B cell (primary cell): ENCODE results near the gene MPHOSPH8. TPM values are rescaled to one million over a fixed set of nuclear protein-coding genes. Genes with fewer than 3 reads are reported as not detected.
A peak's percentile ranks its signal among the peaks of the same experiment; 100 is the strongest.

Experiments
- ATAC-seq: fragments of 200-7000 bp; cut with Tn5 transposase; one replicate; pipeline ENCODE4 v1.10.0; 2021; ENCODE audit warnings: low read depth, mild to moderate bottlenecking, moderate number of reproducible peaks, moderate library complexity
- CTCF ChIA-PET: fragments of 350-600 bp; sonication (Branson Sonifier 250); formaldehyde crosslinking; loops from one replicate; lab custom pipeline; 2021; ENCODE audit warnings: antibody characterized with exemption, inconsistent platforms; lab: Charles Lee
- POLR2A ChIA-PET: fragments of 350-600 bp; sonication (Branson Sonifier 250); formaldehyde crosslinking; loops from one replicate; lab custom pipeline; 2021; ENCODE audit warnings: antibody characterized with exemption; lab: Charles Lee
- DNase-seq: peaks from one replicate; pipeline ENCODE4 v3.0.0; 2013
- H2AFZ ChIP-seq: 2 replicates; pipeline ENCODE4 v1.6.1; 2012; ENCODE audit warnings: mild to moderate bottlenecking, low read depth, low read length; ENCODE audit not compliant: insufficient read depth, poor library complexity, severe bottlenecking
- H3K27ac ChIP-seq, 2 donors: 1 replicate in 1 of 2; 2 replicates in 1 of 2; pipeline ENCODE4 v1.5.1; 2012 to 2013; ENCODE audit warnings: low read length in 2 of 2, mild to moderate bottlenecking in 2 of 2, moderate library complexity in 1 of 2
- H3K27me3 ChIP-seq, 4 experiments: fragments of 200-600 bp in 1 of 4; sonication (generic) in 1 of 4; replicated peaks in 1 of 4; 1 replicate in 2 of 4; 2 replicates in 2 of 4; pipeline versions ENCODE4 v1.6.1 to v1.7.0; 2013 to 2016; ENCODE audit warnings: low read length in 3 of 4, mild to moderate bottlenecking in 2 of 4, mixed read lengths in 1 of 4, moderate library complexity in 1 of 4; ENCODE audit not compliant: insufficient read depth in 4 of 4, control insufficient read depth in 3 of 4; ENCODE audit errors: control extremely low read depth in 1 of 4
- H3K36me3 ChIP-seq, 2 experiments: replicated peaks in 1 of 2; 1 replicate in 1 of 2; 2 replicates in 1 of 2; pipeline versions ENCODE4 v1.6.1 to v1.7.1; 2013; ENCODE audit warnings: low read length in 1 of 2; ENCODE audit not compliant: insufficient read depth in 2 of 2, control insufficient read depth in 1 of 2; ENCODE audit errors: control extremely low read depth in 1 of 2, extremely low read depth in 1 of 2
- H3K4me1 ChIP-seq, 2 donors: fragments of 200-600 bp in 1 of 2; sonication (generic) in 1 of 2; 1 replicate in 1 of 2; 2 replicates in 1 of 2; pipeline versions ENCODE4 v1.5.1 to v1.6.1; 2013 to 2017; ENCODE audit warnings: low read length in 2 of 2; ENCODE audit not compliant: control insufficient read depth in 2 of 2, insufficient read depth in 2 of 2
- H3K4me2 ChIP-seq: replicated peaks from 2 replicates; pipeline ENCODE3; 2012; ENCODE audit warnings: mild to moderate bottlenecking, low read depth, low read length; ENCODE audit not compliant: poor library complexity, severe bottlenecking
- H3K4me3 ChIP-seq, 5 experiments: fragments of 200-600 bp in 1 of 5; sonication (generic) in 1 of 5; 1 replicate in 3 of 5; 2 replicates in 2 of 5; pipeline versions ENCODE4 v1.5.1 to v1.7.0; 2011 to 2016; ENCODE audit warnings: low read length in 4 of 5, mild to moderate bottlenecking in 4 of 5, low read depth in 2 of 5, control low read depth in 1 of 5, moderate library complexity in 1 of 5; ENCODE audit not compliant: insufficient read depth in 1 of 5; ENCODE audit errors: control extremely low read depth in 1 of 5, extremely low read depth in 1 of 5
- H3K79me2 ChIP-seq: fragments of 200-600 bp; sonication (generic); one replicate; pipeline ENCODE4 v1.6.0; 2016; ENCODE audit warnings: low read length; ENCODE audit not compliant: control insufficient read depth, insufficient read depth
- H3K9ac ChIP-seq: fragments of 200-600 bp; sonication (generic); 2 replicates; pipeline ENCODE4 v1.6.1; 2017; ENCODE audit warnings: mild to moderate bottlenecking, low read length, moderate library complexity
- H3K9me3 ChIP-seq, 3 donors: one replicate each; pipeline versions ENCODE4 v1.6.1 to v1.7.1; 2013; ENCODE audit warnings: low read length in 2 of 3; ENCODE audit not compliant: control insufficient read depth in 2 of 3, insufficient read depth in 1 of 3; ENCODE audit errors: control extremely low read depth in 1 of 3
- H4K20me1 ChIP-seq: 2 replicates; pipeline ENCODE4 v1.6.0; 2012; ENCODE audit warnings: mild to moderate bottlenecking, low read length; ENCODE audit not compliant: insufficient read depth, control insufficient read depth, poor library complexity, severe bottlenecking
- H3K27ac Mint-ChIP-seq: one replicate; pipeline ENCODE4 v1.8.0; 2021; ENCODE audit warnings: mixed read lengths
- H3K27me3 Mint-ChIP-seq: one replicate; pipeline ENCODE4 v1.8.0; 2021; ENCODE audit warnings: mixed read lengths
- H3K4me1 Mint-ChIP-seq: one replicate; pipeline ENCODE4 v1.8.0; 2021; ENCODE audit warnings: mixed read lengths
- H3K4me3 Mint-ChIP-seq: one replicate; pipeline ENCODE4 v1.8.0; 2021; ENCODE audit warnings: mixed read lengths
- H3K9me3 Mint-ChIP-seq: one replicate; pipeline ENCODE4 v1.8.0; 2022; ENCODE audit warnings: mixed read lengths; ENCODE audit not compliant: insufficient read depth
- EZH2 ChIP-seq: IDR thresholded peaks from 2 replicates; pipeline ENCODE4 v1.6.1; 2012; ENCODE audit warnings: borderline replicate concordance, low read depth, mild to moderate bottlenecking, moderate library complexity, low read length; ENCODE audit not compliant: insufficient read depth, poor library complexity, severe bottlenecking
- WGBS: methylation state at CpG from one replicate; pipeline ENCODE4 v1.1.5; 2013; ENCODE audit warnings: missing lambda C conversion rate; ENCODE audit not compliant: insufficient coverage; 5-methylcytosine and 5-hydroxymethylcytosine counted together
- intact Hi-C: fragments of 100-400 bp; cut with micrococcal nuclease; formaldehyde crosslinking; loops from one replicate; pipeline ENCODE4 v1.10.0; 2022
- polyA plus RNA-seq: library from polyadenylated mRNA; depleted of rRNA; stranded (reverse); fragments of >200 nt; gene quantifications from 2 replicates; pipeline ENCODE4 v1.2.3, GENCODE V29; 2012
- total RNA-seq, 2 donors: library from RNA; stranded (reverse); fragments of 120-200 nt in 1 of 2; gene quantifications; 1 replicate in 1 of 2; 2 replicates in 1 of 2; pipeline versions ENCODE4 v1.2.3 to v1.2.4, GENCODE V29; 2013 to 2022
- TF ChIP-seq, protein P1 (sequence below): fragments of 200-600 bp; IDR thresholded peaks from one replicate; pipeline ENCODE4 v1.8.0; 2022; ENCODE audit warnings: antibody characterized with exemption, mild to moderate bottlenecking

The MPHOSPH8 gene
- total and polyA plus RNA-seq, 2 donors (not counting 1 experiment from before 2014, with no cell fraction given): 25.6 to 106 TPM

DNA sequence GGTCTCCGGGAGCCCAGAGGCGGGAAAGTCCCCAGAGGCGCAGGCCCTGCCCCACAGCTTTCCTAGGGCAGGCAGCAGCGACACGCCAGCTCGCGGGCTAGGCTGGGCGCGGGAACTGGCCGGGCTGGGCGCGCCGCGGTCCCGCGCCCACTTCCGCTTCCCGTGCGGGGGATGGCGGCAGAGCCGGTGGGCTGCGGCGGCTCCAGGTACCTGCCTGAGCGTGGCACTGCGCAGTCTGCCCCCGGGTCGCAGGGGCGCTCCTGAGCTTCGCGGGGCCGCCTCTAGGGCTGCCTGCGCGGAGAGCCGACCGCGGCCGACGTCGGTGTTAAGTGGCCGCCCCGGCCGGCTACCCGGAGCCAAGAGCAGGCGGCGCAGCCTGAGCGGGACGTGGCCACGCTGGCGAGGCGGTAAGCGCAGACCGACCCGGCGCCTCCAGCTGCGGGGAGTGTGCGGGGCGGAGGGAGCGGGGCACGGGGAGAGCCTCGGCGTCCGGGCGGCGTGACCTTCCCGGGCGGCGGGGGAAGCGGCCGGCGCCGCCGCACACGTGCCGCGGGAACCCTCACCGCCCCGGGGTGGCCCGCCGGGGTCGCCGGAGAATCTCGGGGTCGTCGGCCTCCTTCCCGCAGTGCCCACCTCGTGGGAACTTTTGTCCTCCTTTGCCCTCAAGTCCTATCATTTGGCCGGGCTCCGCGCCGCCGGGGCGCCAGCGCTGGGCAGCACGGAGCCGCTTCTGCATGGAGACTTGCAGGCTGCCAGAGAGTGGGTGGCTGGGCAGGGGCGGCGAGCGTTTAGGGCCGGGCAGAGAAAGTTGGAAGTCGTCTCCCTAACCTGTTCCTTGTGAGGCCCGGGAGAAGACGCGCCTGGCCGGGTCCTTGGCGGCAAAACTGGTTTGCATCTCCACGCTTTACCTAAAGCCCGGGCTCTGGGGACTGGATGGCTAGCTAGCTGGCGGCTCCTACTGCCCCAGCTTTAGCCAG is 31.4 kb upstream of the MPHOSPH8 start:
- Histone ChIP-seq H2AFZ (peak overlapping the region; percentile 74), H3K36me3 (no peaks in the 10 kb centered on the region), H3K9ac (peak overlapping the region; percentile 61), H3K79me2 (no peaks in the 10 kb centered on the region), H3K27ac (no peak overlapping the region), H3K9me3 (peaks cover 2 to 13% (median 5%) of the 10 kb centered on the region in 3 donors), H4K20me1 (no peaks in the 10 kb centered on the region), H3K27me3 (peaks cover 0 to 46% (median 10%) of the 10 kb centered on the region in 4 experiments), H3K4me3 (peak overlapping the region in 4 of 5 experiments; percentile 15 to 62 (median 50)), H3K4me2 (peak overlapping the region; percentile 81), H3K4me1 (peaks cover 6 to 10% of the 10 kb centered on the region in 2 donors)
- TF ChIP-seq, protein P1, sequence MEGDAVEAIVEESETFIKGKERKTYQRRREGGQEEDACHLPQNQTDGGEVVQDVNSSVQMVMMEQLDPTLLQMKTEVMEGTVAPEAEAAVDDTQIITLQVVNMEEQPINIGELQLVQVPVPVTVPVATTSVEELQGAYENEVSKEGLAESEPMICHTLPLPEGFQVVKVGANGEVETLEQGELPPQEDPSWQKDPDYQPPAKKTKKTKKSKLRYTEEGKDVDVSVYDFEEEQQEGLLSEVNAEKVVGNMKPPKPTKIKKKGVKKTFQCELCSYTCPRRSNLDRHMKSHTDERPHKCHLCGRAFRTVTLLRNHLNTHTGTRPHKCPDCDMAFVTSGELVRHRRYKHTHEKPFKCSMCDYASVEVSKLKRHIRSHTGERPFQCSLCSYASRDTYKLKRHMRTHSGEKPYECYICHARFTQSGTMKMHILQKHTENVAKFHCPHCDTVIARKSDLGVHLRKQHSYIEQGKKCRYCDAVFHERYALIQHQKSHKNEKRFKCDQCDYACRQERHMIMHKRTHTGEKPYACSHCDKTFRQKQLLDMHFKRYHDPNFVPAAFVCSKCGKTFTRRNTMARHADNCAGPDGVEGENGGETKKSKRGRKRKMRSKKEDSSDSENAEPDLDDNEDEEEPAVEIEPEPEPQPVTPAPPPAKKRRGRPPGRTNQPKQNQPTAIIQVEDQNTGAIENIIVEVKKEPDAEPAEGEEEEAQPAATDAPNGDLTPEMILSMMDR: no peak
- no peak for TF ChIP-seq EZH2
- ChIA-PET CTCF (no interaction called here), POLR2A (no interaction called here)
- peaks cover 38% of the 10 kb centered on the region for H3K27me3 Mint-ChIP-seq
- H3K4me3 Mint-ChIP-seq: peak overlapping the region; percentile 74
- DNase-seq (peak; percentile 53), ATAC-seq (peak; percentile 80)
- intact Hi-C loops: no loop called here
- peaks cover 2% of the 10 kb centered on the region for H3K9me3 Mint-ChIP-seq
- no peak overlapping the region for H3K27ac Mint-ChIP-seq
- 3% methylated on average over 108 of the region's 108 CpGs for WGBS
- peaks cover 6% of the 10 kb centered on the region for H3K4me1 Mint-ChIP-seq

DNA sequence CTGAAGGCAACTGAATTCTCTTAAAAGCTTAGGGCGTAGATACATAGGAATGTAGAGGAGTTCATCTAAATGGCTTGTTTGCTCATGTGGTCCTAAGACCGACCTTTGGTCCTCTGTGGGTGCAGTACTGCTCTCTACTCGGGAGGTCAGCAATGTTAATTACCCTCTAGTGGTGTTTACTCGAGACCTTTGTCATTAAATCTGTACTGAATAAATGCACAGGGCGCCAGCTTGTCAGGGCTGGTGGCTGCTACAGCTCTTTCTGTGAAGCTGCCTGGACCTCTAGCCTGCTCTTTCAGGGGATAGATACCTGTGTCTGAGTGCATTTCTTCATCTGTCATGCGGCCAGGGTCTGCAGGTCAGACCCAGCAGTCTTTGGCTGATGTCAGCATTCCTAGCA is 29.2 kb upstream of the MPHOSPH8 start:
- Histone ChIP-seq H3K9me3 (peaks cover 2 to 13% (median 5%) of the 10 kb centered on the region in 3 donors), H3K4me1 (peaks cover 6 to 10% of the 10 kb centered on the region in 2 donors), H2AFZ (no peak overlapping the region), H3K79me2 (no peaks in the 10 kb centered on the region), H3K27me3 (peaks cover 0 to 41% (median 8%) of the 10 kb centered on the region in 4 experiments), H3K4me3 (no peak overlapping the region), H3K27ac (no peak overlapping the region), H3K9ac (no peak overlapping the region), H3K4me2 (no peak overlapping the region), H4K20me1 (no peaks in the 10 kb centered on the region), H3K36me3 (no peaks in the 10 kb centered on the region)
- intact Hi-C loops: no loop called here
- Mint-ChIP-seq H3K4me3 (no peak overlapping the region), H3K27ac (no peak overlapping the region), H3K4me1 (peaks cover 6% of the 10 kb centered on the region), H3K27me3 (peaks cover 25% of the 10 kb centered on the region), H3K9me3 (peaks cover 2% of the 10 kb centered on the region)
- ChIA-PET POLR2A (no interaction called here), CTCF (no interaction called here)
- no peak for TF ChIP-seq EZH2
- TF ChIP-seq, protein P1: no peak
- 79% methylated on average over 6 of the region's 6 CpGs for WGBS
- DNase-seq (no peak), ATAC-seq (no peak)
